Left lung (tissue), 10 donors: Measurements from ENCODE around the gene AJM1. TPM values are rescaled to one million over a fixed set of nuclear protein-coding genes. Genes with fewer than 3 reads are reported as not detected.
"Not testable (repeated sequence)": the region's sequence is repeated elsewhere in the genome, so short reads cannot be mapped to it uniquely, and the experiment has no call there.

Source experiments
- ATAC-seq: fragments of 200-7000 bp; cut with Tn5 transposase; one replicate; pipeline ENCODE4 v1.9.1; 2020; ENCODE audit warnings: moderate library complexity
- DNase-seq, 4 donors: peaks; one replicate each; pipeline ENCODE4 v3.0.0-alpha.2; 2013 to 2020
- H3K27ac ChIP-seq, 2 donors: fragments of 200-600 bp; sonication (generic) in 1 of 2; one replicate each; pipeline versions ENCODE4 v1.5.0 to v1.8.0; 2020 to 2021
- H3K27me3 ChIP-seq, 2 donors: fragments of 200-600 bp; sonication (generic) in 1 of 2; one replicate each; pipeline versions ENCODE4 v1.5.0 to v1.8.0; 2020 to 2021
- H3K36me3 ChIP-seq, 2 donors: fragments of 200-600 bp; sonication (generic) in 1 of 2; one replicate each; pipeline versions ENCODE4 v1.5.0 to v1.8.0; 2020 to 2021
- H3K4me1 ChIP-seq, 2 donors: fragments of 200-600 bp; one replicate each; pipeline ENCODE4 v1.8.0; 2021
- H3K4me3 ChIP-seq, 2 donors: fragments of 200-600 bp; sonication (generic) in 1 of 2; one replicate each; pipeline versions ENCODE4 v1.5.0 to v1.8.0; 2020 to 2021; ENCODE audit warnings: mild to moderate bottlenecking in 1 of 2
- H3K9me3 ChIP-seq, 2 donors: fragments of 200-600 bp; sonication (generic) in 1 of 2; one replicate each; pipeline versions ENCODE4 v1.5.0 to v1.8.0; 2020 to 2021
- CTCF ChIP-seq, 2 donors: fragments of 200-600 bp; sonication (generic) in 1 of 2; IDR thresholded peaks; one replicate each; pipeline versions ENCODE4 v1.5.0 to v1.8.0; 2021; ENCODE audit warnings: antibody characterized with exemption in 2 of 2
- intact Hi-C, 2 donors: fragments of 100-400 bp; cut with DNase I; formaldehyde crosslinking; loops; one replicate each; pipeline versions ENCODE4 v1.11.2 to v1.14.2; 2022
- polyA plus RNA-seq, 6 donors: library from polyadenylated mRNA; unstranded; fragments of 120-200 nt; gene quantifications; one replicate each; pipeline ENCODE4 v1.2.1, GENCODE V29; 2013; ENCODE audit not compliant: insufficient read length in 6 of 6
- total RNA-seq, 2 donors: library from RNA; stranded (reverse); fragmentation: NEBNext Ultra II Directional; extraction: Animal tissue kit (Norgen Biotek cat#: 25700); gene quantifications; one replicate each; pipeline ENCODE4 v1.2.1, GENCODE V29; 2021
- donor health status: DM: no; HTN: yes; CAD: no.
- donor health status: DM: no; HTN: no; CAD: no.

The AJM1 gene
- total and polyA plus RNA-seq, 8 donors: 0.59 to 2.6 (median 1.2) TPM

DNA sequence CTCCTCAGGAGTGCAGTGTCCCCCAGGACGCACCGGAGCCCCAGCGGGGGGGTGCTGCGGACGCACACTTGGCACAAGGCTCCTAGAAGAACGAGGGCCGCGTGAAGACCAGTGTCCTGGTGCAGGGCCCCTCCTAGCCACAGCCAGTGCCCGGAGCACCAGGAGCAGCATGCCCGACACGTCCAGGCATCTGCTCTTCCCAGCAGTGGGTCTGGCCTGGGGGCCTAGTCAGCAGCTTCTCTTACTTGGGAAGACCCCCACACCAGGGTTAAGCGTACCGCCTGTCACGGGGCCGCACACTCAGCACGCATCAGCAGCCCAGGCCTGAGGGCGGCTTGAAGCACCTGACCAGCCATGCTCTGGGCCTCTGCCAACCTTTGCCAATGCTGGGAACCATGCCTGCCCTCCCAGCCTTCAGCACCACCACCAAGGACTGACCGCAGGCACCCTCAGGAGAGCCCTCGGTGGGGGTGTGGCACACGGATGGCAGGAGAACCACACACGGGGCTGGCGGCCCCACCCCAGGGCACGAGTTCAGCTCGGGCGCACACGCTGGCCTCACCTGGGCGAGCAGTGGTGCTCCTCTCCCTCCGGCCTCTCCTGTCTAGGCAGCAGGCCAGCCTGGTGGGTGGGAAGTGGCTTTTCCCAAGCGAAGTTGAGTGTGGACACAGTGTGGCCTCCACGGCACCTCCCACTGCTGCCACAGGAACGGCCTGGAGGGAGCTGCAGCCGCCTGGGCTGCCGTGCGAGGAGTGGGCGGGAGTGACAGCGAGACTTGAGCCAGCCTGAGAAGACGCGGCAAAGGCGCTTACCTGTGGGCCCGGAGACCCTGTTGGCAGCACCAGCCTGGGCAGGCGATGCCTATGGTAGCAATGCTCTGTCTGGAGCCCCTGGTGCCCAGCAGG lies 12.0 kb upstream of the AJM1 start:
- intact Hi-C loops: no loop called here
- ATAC-seq (no peak), DNase-seq (peak in 1 of 4 donors; percentile 68)
- Histone ChIP-seq H3K36me3 (peaks cover 0 to 87% of the 10 kb centered on the region in 2 donors), H3K4me1 (no peaks in the 10 kb centered on the region), H3K4me3 (no peak overlapping the region), H3K9me3 (no peaks in the 10 kb centered on the region), H3K27ac (no peak overlapping the region), H3K27me3 (no peaks in the 10 kb centered on the region)
- no peak for TF ChIP-seq CTCF (IDR thresholded peaks at IDR 0.05)

GRCh38 chr9:136831002-136831719 lies 11.1 kb upstream of the AJM1 start:
- intact Hi-C loops: no loop called here
- DNase-seq (peak in 1 of 4 donors; percentile 59), ATAC-seq (no peak)
- H3K36me3 ChIP-seq: peaks cover 0 to 87% of the 10 kb centered on the region in 2 donors
- no peaks in the 10 kb centered on the region for H3K9me3 ChIP-seq
- H3K27ac ChIP-seq: no peak overlapping the region
- no peaks in the 10 kb centered on the region for H3K4me1 ChIP-seq
- H3K4me3 ChIP-seq: no peak overlapping the region
- no peak for TF ChIP-seq CTCF (IDR thresholded peaks at IDR 0.05)
- no peaks in the 10 kb centered on the region for H3K27me3 ChIP-seq

- H3K9me3 ChIP-seq: no peaks in the 10 kb centered on the region
- no peak for TF ChIP-seq CTCF (IDR thresholded peaks at IDR 0.05)
- H3K36me3 ChIP-seq: peaks cover 0 to 87% of the 10 kb centered on the region in 2 donors
- H3K4me3 ChIP-seq: no peak overlapping the region
- ATAC-seq (no peak), DNase-seq (peak in 1 of 4 donors; percentile 65)
- intact Hi-C loops: no loop called here
- no peaks in the 10 kb centered on the region for H3K27me3 ChIP-seq
- no peak overlapping the region for H3K27ac ChIP-seq
- H3K4me1 ChIP-seq: no peaks in the 10 kb centered on the region
Measured at GRCh38 chr9:136831720-136832104, 10.6 kb upstream of the AJM1 start.

GRCh38 chr9:136832581-136832980 lies 9.7 kb upstream of the AJM1 start:
- no peak for ATAC-seq
- no peak overlapping the region for H3K27ac ChIP-seq
- no peak for TF ChIP-seq CTCF (IDR thresholded peaks at IDR 0.05)
- no peaks in the 10 kb centered on the region for H3K9me3 ChIP-seq
- intact Hi-C loops: no loop called here
- H3K4me3 ChIP-seq: no peak overlapping the region
- peak in 1 of 4 donors; percentile 57 for DNase-seq
- H3K36me3 ChIP-seq: peaks cover 0 to 87% of the 10 kb centered on the region in 2 donors
- no peaks in the 10 kb centered on the region for H3K4me1 ChIP-seq
- no peaks in the 10 kb centered on the region for H3K27me3 ChIP-seq

GRCh38 chr9:136833381-136834048 lies 8.8 kb upstream of the AJM1 start:
- H3K27ac ChIP-seq, ATAC-seq, H3K4me1 ChIP-seq, H3K27me3 ChIP-seq, intact Hi-C loops, H3K4me3 ChIP-seq, H3K9me3 ChIP-seq: not testable (repeated sequence)
- DNase-seq: peak in 1 of 4 donors; percentile 27
- peaks cover 0 to 87% of the 10 kb centered on the region in 2 donors for H3K36me3 ChIP-seq
